RWPE2 (cell line): Measurements from ENCODE around the gene TSGA10IP.
A peak's percentile ranks its signal among the peaks of the same experiment; 100 is the strongest.

Experiments
- ATAC-seq: fragments of 200-7000 bp; cut with Tn5 transposase; 3 replicates; pipeline ENCODE4 v1.9.1; 2021; ENCODE audit warnings: low read depth
- DNase-seq: peaks from one replicate; pipeline ENCODE4 v3.0.0-alpha.2; 2020; ENCODE audit warnings: low spot score
- H3K27ac ChIP-seq: fragments of 450-650 bp; 2 replicates; pipeline ENCODE4 v1.5.1; 2017; ENCODE audit warnings: mild to moderate bottlenecking; ENCODE audit not compliant: poor library complexity, severe bottlenecking
- H3K27me3 ChIP-seq: fragments of 250-450 bp; sonication (Bioruptor Pico); 2 replicates; pipeline ENCODE4 v1.5.1; 2021; ENCODE audit warnings: mild to moderate bottlenecking, moderate library complexity; ENCODE audit not compliant: insufficient read depth, poor library complexity, severe bottlenecking
- H3K36me3 ChIP-seq: fragments of 250-450 bp; sonication (Bioruptor Pico); 2 replicates; pipeline ENCODE4 v1.5.1; 2020; ENCODE audit warnings: low read depth, mild to moderate bottlenecking, moderate library complexity
- H3K4me1 ChIP-seq: fragments of 250-450 bp; sonication (Bioruptor Pico); 2 replicates; pipeline ENCODE4 v1.5.1; 2021; ENCODE audit warnings: mild to moderate bottlenecking, moderate library complexity; ENCODE audit not compliant: insufficient read depth, poor library complexity, severe bottlenecking
- H3K4me3 ChIP-seq: fragments of 250-450 bp; sonication (Bioruptor Pico); 2 replicates; pipeline ENCODE4 v1.5.1; 2021; ENCODE audit warnings: mild to moderate bottlenecking, moderate library complexity; ENCODE audit not compliant: severe bottlenecking
- H3K9me3 ChIP-seq: fragments of 250-450 bp; sonication (Bioruptor Pico); 2 replicates; pipeline ENCODE4 v1.5.1; 2021; ENCODE audit warnings: mild to moderate bottlenecking, moderate library complexity; ENCODE audit not compliant: severe bottlenecking
- CTCF ChIP-seq: fragments of 450-650 bp; IDR thresholded peaks from one replicate; pipeline ENCODE4 v1.5.1; 2017; ENCODE audit warnings: mild to moderate bottlenecking, moderate library complexity; ENCODE audit not compliant: poor library complexity, severe bottlenecking

The TSGA10IP gene

DNA sequence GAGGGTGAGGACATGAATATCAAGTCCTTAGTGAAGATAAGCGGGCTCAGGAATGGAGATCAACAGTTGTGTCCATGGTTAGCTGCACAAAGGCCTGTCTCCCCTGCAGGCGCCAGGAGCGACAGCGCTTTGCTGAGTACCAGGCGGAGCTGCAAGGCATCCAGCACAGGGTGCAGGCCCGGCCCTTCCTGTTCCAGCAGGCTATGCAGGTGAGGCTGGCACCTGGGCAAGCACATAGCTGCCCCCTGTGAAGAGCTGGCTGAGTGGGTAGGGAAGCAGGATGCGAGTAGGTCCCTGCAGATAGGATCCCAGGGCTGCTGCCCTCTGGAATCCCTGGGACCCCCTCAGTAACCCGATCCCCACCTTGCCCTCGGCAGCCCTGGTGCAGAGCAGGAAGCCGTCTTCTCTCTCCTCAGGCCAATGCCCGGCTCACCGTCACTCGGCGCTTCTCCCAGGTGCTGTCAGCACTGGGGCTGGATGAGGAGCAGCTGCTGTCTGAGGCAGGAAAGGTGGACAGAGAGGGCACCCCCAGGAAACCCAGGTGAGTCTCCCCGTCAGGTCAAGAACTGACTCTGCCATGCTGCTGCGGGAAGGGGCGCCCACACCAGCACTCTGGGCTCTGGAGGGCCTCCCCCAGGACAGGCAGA, 13.6 kb downstream of the TSGA10IP start:
- no peak for TF ChIP-seq CTCF
- Histone ChIP-seq H3K36me3 (peaks cover 3% of the 10 kb centered on the region), H3K27me3 (no peaks in the 10 kb centered on the region), H3K9me3 (no peaks in the 10 kb centered on the region), H3K4me3 (no peak overlapping the region), H3K4me1 (peaks cover 6% of the 10 kb centered on the region), H3K27ac (no peak overlapping the region)
- ATAC-seq (no peak), DNase-seq (no peak)

- Histone ChIP-seq H3K27me3 (no peaks in the 10 kb centered on the region), H3K4me3 (peak overlapping the region; percentile 91), H3K27ac (peak overlapping the region; percentile 45), H3K9me3 (no peaks in the 10 kb centered on the region), H3K36me3 (peaks cover 23% of the 10 kb centered on the region), H3K4me1 (peaks cover 6% of the 10 kb centered on the region)
- ATAC-seq (no peak; the same call in 2 of the 3 replicates), DNase-seq (no peak)
- TF ChIP-seq CTCF = no peak
These were observed 15.6 kb downstream of the TSGA10IP start for GRCh38 chr11:65960824-65961266.

GRCh38 chr11:65961267-65962140, 16.2 kb downstream of the TSGA10IP start, which contains the start of gene SART1:
Gene SART1, plus strand, starts transcription at chr11:65961734. Its CDS starts 47 bp downstream, at chr11:65961781.
- Histone ChIP-seq H3K4me3 (peak within 1 kb of the TSS; percentile 91), H3K36me3 (peaks cover 29% of the 10 kb centered on the region), H3K27me3 (no peaks in the 10 kb centered on the region), H3K27ac (peak within 1 kb of the TSS; percentile 45), H3K9me3 (no peaks in the 10 kb centered on the region), H3K4me1 (peaks cover 6% of the 10 kb centered on the region)
- peak; percentile 93 for ATAC-seq
- DNase-seq = peak; percentile 97
- TF ChIP-seq CTCF = no peak

- Histone ChIP-seq H3K4me1 (peaks cover 6% of the 10 kb centered on the region), H3K4me3 (peak overlapping the region; percentile 91), H3K9me3 (no peaks in the 10 kb centered on the region), H3K36me3 (peaks cover 36% of the 10 kb centered on the region), H3K27ac (peak overlapping the region; percentile 45), H3K27me3 (no peaks in the 10 kb centered on the region)
- ATAC-seq (no peak), DNase-seq (no peak)
- TF ChIP-seq CTCF = no peak
These were observed 16.9 kb downstream of the TSGA10IP start for GRCh38 chr11:65962141-65962564.
